GM19463 (cell line): ENCODE results near the gene ADGRL3.
"Not testable (repeated sequence)": the region's sequence is repeated elsewhere in the genome, so short reads cannot be mapped to it uniquely, and the experiment has no call there.

Experiments
- ATAC-seq: cut with Tn5 transposase; IDR thresholded peaks from one replicate; pipeline ENCODE4 v1.9.1; 2021; ENCODE audit warnings: mild to moderate bottlenecking, moderate library complexity; ENCODE audit not compliant: unreplicated experiment

Gene ADGRL3

GRCh38 chr4:61716426-61716825 is 516.3 kb downstream of the ADGRL3 start:
- ATAC-seq: no peak

- no peak for ATAC-seq
Measured at GRCh38 chr4:61723492-61723891, 523.4 kb downstream of the ADGRL3 start.

GRCh38 chr4:61727286-61727685 is 527.2 kb downstream of the ADGRL3 start:
- ATAC-seq: no peak

- no peak for ATAC-seq
Measured at GRCh38 chr4:61734409-61734808, 534.3 kb downstream of the ADGRL3 start.

GRCh38 chr4:61739887-61740286 is 539.8 kb downstream of the ADGRL3 start:
- ATAC-seq: no peak

GRCh38 chr4:61740886-61741285 is 540.8 kb downstream of the ADGRL3 start:
- ATAC-seq: no peak

- no peak for ATAC-seq
Measured at GRCh38 chr4:61741327-61742096, 541.4 kb downstream of the ADGRL3 start.

- no peak for ATAC-seq
Measured at GRCh38 chr4:61750810-61751209, 550.7 kb downstream of the ADGRL3 start.

- ATAC-seq: no peak
Measured at GRCh38 chr4:61752617-61753016, 552.5 kb downstream of the ADGRL3 start.

- ATAC-seq: no peak
Measured at GRCh38 chr4:61753739-61754138, 553.6 kb downstream of the ADGRL3 start.

- ATAC-seq: not testable (repeated sequence)
Measured at GRCh38 chr4:61756937-61757336, 556.8 kb downstream of the ADGRL3 start.

- ATAC-seq: not testable (repeated sequence)
Measured at GRCh38 chr4:61757983-61758382, 557.9 kb downstream of the ADGRL3 start.

GRCh38 chr4:61758596-61758995 is 558.5 kb downstream of the ADGRL3 start:
- not testable (repeated sequence) for ATAC-seq

- not testable (repeated sequence) for ATAC-seq
Measured at GRCh38 chr4:61759245-61759644, 559.1 kb downstream of the ADGRL3 start.

GRCh38 chr4:61759885-61760284 is 559.8 kb downstream of the ADGRL3 start:
- ATAC-seq: not testable (repeated sequence)

GRCh38 chr4:61760820-61761219 is 560.7 kb downstream of the ADGRL3 start:
- no peak for ATAC-seq

- ATAC-seq: no peak
Measured at GRCh38 chr4:61762722-61763627, 562.8 kb downstream of the ADGRL3 start.

- ATAC-seq: no peak
Measured at GRCh38 chr4:61763682-61764081, 563.6 kb downstream of the ADGRL3 start.

GRCh38 chr4:61764090-61764489 is 564.0 kb downstream of the ADGRL3 start:
- not testable (repeated sequence) for ATAC-seq

- ATAC-seq: not testable (repeated sequence)
Measured at GRCh38 chr4:61769444-61770167, 569.5 kb downstream of the ADGRL3 start.

- ATAC-seq: no peak
Measured at GRCh38 chr4:61770456-61770855, 570.3 kb downstream of the ADGRL3 start.
